Osteoblast (primary cell): ENCODE measurements around the gene RNASEH2A. TPM values are rescaled to one million over a fixed set of nuclear protein-coding genes. Genes with fewer than 3 reads are reported as not detected.

Source experiments
- DNase-seq: peaks from one replicate; pipeline ENCODE4 v3.0.0; 2011; ENCODE audit warnings: low spot score, mixed read lengths; ENCODE audit not compliant: insufficient read length; ENCODE audit errors: missing footprints
- H2AFZ ChIP-seq: 2 replicates; pipeline ENCODE4 v1.6.0; 2011; ENCODE audit warnings: mild to moderate bottlenecking, low read length
- H3K27ac ChIP-seq: 2 replicates; pipeline ENCODE4 v1.5.1; 2011; ENCODE audit warnings: mild to moderate bottlenecking, low read depth, low read length, moderate library complexity
- H3K27me3 ChIP-seq: 2 replicates; pipeline ENCODE4 v1.6.0; 2012; ENCODE audit warnings: mild to moderate bottlenecking, control low read depth, inconsistent platforms, low read length, moderate library complexity; ENCODE audit not compliant: insufficient read depth
- H3K36me3 ChIP-seq: 2 replicates; pipeline ENCODE4 v1.5.1; 2011; ENCODE audit warnings: mild to moderate bottlenecking, low read length, control low read depth, moderate library complexity; ENCODE audit not compliant: insufficient read depth
- H3K4me1 ChIP-seq: 2 replicates; pipeline ENCODE4 v1.5.1; 2011; ENCODE audit warnings: mild to moderate bottlenecking, low read length, control low read depth, moderate library complexity; ENCODE audit not compliant: insufficient read depth
- H3K4me2 ChIP-seq: 2 replicates; pipeline ENCODE4 v1.6.0; 2011; ENCODE audit warnings: mild to moderate bottlenecking, low read length; ENCODE audit not compliant: insufficient read depth
- H3K4me3 ChIP-seq: fragments of 200-600 bp; sonication (generic); 3 replicates; pipeline ENCODE4 v1.5.1; 2012; ENCODE audit warnings: mild to moderate bottlenecking, low read length, inconsistent platforms; ENCODE audit not compliant: insufficient read depth
- H3K79me2 ChIP-seq: 2 replicates; pipeline ENCODE4 v1.6.0; 2012; ENCODE audit warnings: mild to moderate bottlenecking, low read length, control low read depth, inconsistent platforms; ENCODE audit not compliant: insufficient read depth
- H3K9me3 ChIP-seq: 2 replicates; pipeline ENCODE4 v1.5.1; 2011; ENCODE audit warnings: low read depth, low read length, control low read depth
- H4K20me1 ChIP-seq: 2 replicates; pipeline ENCODE4 v1.6.0; 2012; ENCODE audit warnings: mild to moderate bottlenecking, low read length, control low read depth; ENCODE audit not compliant: insufficient read depth
- total RNA-seq: library from RNA; depleted of rRNA; stranded (reverse); fragments of >200 nt; gene quantifications from 2 replicates; pipeline ENCODE4 v1.2.3, GENCODE V29; 2012
- TF ChIP-seq, protein P1 (sequence below): IDR thresholded peaks from 2 replicates; pipeline ENCODE4 v1.5.1; 2011; ENCODE audit warnings: mild to moderate bottlenecking, low read depth, low read length, moderate library complexity; ENCODE audit errors: extremely low read depth

RNASEH2A gene
- total RNA-seq, 1 donor = 7.6 TPM

DNA sequence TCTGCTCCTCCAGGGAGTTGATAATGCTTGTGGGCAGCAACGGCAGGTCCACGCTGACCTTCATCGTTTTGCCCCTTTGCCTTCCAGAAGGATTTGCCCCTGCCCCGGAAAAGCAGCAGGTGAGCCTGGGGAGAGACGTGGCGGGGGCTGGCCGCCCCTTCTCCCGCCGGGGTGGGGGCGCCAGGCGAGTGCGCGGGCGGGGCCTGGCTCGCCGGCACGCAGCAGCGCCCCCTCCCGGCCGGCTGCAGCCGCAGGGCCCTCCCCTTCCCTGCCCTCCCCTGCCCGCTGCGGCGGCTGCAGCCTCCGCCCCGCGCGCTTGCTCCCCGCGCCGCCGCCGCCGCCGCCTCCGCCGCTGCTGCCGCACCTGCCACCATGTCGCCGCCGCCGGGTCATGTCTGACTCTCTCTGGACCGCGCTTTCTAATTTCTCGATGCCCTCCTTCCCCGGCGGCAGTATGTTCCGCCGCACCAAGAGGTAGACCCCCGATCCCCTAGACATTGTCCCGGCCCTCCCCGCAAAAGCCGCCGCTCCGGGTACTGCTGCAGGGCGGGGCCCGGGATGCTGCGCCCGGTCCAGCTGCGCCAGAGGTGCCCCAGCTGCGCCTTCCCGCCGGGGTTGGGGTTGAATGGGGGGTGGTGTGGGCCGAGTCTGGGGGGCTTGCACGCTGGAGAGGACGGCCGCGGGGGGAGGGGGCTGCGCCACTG is 31.9 kb downstream of the RNASEH2A start, which contains the start of gene MAST1:
Gene MAST1 (plus strand): TSS at position 334 of the 704 bp plus-strand sequence. CDS start 58 bp downstream, at position 392.
- Histone ChIP-seq H3K79me2 (no peaks in the 10 kb centered on the region), H3K9me3 (no peaks in the 10 kb centered on the region), H3K27me3 (peaks cover 76% of the 10 kb centered on the region), H3K4me1 (no peaks in the 10 kb centered on the region), H3K27ac (no peak within 1 kb of the TSS), H4K20me1 (peaks cover 4% of the 10 kb centered on the region), H3K4me2 (no peak within 1 kb of the TSS), H3K36me3 (no peaks in the 10 kb centered on the region), H2AFZ (no peak within 1 kb of the TSS), H3K4me3 (no peak within 1 kb of the TSS)
- TF ChIP-seq, protein P1, sequence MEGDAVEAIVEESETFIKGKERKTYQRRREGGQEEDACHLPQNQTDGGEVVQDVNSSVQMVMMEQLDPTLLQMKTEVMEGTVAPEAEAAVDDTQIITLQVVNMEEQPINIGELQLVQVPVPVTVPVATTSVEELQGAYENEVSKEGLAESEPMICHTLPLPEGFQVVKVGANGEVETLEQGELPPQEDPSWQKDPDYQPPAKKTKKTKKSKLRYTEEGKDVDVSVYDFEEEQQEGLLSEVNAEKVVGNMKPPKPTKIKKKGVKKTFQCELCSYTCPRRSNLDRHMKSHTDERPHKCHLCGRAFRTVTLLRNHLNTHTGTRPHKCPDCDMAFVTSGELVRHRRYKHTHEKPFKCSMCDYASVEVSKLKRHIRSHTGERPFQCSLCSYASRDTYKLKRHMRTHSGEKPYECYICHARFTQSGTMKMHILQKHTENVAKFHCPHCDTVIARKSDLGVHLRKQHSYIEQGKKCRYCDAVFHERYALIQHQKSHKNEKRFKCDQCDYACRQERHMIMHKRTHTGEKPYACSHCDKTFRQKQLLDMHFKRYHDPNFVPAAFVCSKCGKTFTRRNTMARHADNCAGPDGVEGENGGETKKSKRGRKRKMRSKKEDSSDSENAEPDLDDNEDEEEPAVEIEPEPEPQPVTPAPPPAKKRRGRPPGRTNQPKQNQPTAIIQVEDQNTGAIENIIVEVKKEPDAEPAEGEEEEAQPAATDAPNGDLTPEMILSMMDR = peak; percentile 21
- peak; percentile 98 for DNase-seq

DNA sequence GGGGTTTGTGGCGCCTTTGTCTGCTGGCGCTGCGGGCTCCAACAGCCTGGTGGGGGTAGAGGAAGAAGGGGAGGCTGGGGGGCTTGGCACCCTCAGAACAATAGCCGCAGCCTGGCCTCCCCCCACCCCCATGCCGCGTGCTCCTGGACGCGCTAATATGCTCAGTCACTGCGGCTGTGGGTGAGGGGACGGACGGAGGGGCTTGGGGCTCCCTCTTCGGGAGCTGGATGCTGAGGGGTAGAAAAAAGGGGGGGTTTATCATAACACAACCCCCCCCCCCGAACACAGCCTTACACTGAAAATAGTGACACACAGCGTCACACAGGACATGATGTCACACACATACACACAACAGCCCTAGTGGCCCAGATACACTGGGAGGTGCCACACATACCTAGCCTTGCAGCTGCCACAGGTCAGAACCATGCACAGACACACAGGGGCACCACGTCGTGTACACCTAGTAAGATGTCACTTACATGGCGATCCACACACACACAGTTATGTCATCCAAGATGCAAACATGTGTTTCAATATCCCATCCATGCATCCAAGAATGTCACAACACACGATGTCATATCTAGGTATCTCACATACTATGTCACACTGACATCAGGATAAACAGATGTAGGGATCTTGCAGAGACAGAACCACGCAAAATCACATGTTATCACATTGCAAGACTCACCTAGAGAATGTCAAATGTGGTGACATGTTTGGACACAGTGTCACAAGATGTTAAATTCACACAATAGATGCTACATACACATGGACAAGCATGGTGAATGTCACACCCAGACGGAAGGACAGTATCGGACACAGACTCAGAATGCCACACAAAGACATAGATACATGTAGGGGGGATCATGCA is 32.7 kb downstream of the RNASEH2A start:
- Histone ChIP-seq H3K79me2 (no peaks in the 10 kb centered on the region), H3K4me3 (no peak overlapping the region), H3K4me2 (no peak overlapping the region), H4K20me1 (peaks cover 4% of the 10 kb centered on the region), H3K27ac (no peak overlapping the region), H3K36me3 (no peaks in the 10 kb centered on the region), H2AFZ (no peak overlapping the region), H3K27me3 (peaks cover 70% of the 10 kb centered on the region), H3K4me1 (no peaks in the 10 kb centered on the region), H3K9me3 (no peaks in the 10 kb centered on the region)
- TF ChIP-seq, protein P1 = no peak
- no peak for DNase-seq

DNA sequence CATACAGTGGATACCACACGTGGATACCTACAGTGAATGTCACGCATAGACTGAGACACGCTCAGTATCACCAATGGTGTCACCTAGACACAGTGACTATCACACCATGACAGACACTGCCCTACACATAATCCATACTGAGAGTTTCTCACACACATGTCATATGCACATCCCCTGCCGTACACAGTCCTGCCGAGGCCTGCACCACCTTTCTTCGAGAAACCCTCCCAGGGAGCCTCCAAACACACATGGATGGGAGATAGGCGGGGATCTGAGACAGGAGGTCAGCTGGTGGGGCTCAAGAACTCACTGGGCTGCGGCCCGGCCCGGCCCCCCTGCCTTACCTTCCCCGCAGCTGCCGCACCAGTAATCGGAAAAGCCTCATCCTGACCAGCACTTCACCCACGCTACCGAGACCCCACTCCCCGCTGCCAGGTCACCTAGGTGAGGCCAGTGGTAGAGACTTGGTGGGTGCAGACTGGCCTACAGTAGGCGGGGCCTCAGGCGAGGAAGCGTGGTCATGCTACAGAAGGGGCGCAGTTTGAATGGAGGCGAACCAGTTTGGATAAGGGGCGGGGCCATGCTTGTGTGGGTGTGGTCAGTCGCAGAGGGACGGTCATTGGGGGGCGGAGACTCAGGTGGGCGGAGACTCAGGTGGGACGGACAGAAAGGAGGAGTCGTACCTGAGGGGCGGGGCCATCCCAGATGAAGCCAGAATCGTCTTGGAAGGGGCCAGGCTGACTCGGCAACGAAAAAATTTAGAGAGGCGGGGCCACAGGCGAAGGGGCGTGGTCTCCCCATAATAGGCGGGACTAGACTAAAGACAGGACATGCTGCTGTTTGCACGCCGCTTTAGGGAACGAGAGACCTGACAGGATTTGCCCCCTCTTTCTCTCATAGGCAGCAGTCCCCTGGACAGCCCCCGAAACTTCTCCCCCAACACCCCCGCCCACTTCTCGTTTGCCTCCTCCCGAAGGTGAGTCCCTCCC is 34.0 kb downstream of the RNASEH2A start:
- H3K4me1 ChIP-seq = no peaks in the 10 kb centered on the region
- peaks cover 60% of the 10 kb centered on the region for H3K27me3 ChIP-seq
- DNase-seq = peak; percentile 94
- peak overlapping the region; percentile 60 for H3K4me3 ChIP-seq
- H4K20me1 ChIP-seq = no peaks in the 10 kb centered on the region
- no peaks in the 10 kb centered on the region for H3K36me3 ChIP-seq
- H3K9me3 ChIP-seq = no peaks in the 10 kb centered on the region
- no peak overlapping the region for H3K27ac ChIP-seq
- peak overlapping the region; percentile 56 for H3K4me2 ChIP-seq
- H3K79me2 ChIP-seq = no peaks in the 10 kb centered on the region
- H2AFZ ChIP-seq = peak overlapping the region; percentile 68
- TF ChIP-seq, protein P1 = no peak
